HG02981 (cell line): ENCODE results near the gene ERC1.

Experiments
- ATAC-seq: cut with Tn5 transposase; IDR thresholded peaks from one replicate; pipeline ENCODE4 v1.9.1; 2021; ENCODE audit warnings: mild to moderate bottlenecking, moderate library complexity; ENCODE audit not compliant: unreplicated experiment

ERC1 gene

GRCh38 chr12:990661-991349, at the start of gene ERC1:
Gene ERC1, plus strand, starts transcription at chr12:991223. Its CDS starts 36,681 bp downstream, at chr12:1027904.
- peak; percentile 80 for ATAC-seq

GRCh38 chr12:943051-943450, 48.0 kb upstream of the ERC1 start:
- no peak for ATAC-seq

GRCh38 chr12:944211-944610, 46.8 kb upstream of the ERC1 start:
- no peak for ATAC-seq

- ATAC-seq, result no peak
Measured at GRCh38 chr12:946212-946611, 44.8 kb upstream of the ERC1 start.

- no peak for ATAC-seq
Measured at GRCh38 chr12:946631-947030, 44.4 kb upstream of the ERC1 start.

GRCh38 chr12:948238-948637, 42.8 kb upstream of the ERC1 start:
- ATAC-seq, result no peak

- ATAC-seq, result peak; percentile 80
Measured at GRCh38 chr12:949453-950191, 41.4 kb upstream of the ERC1 start, which contains the start of gene RAD52. Gene RAD52, minus strand, starts transcription at chr12:949694. Its CDS starts 16,636 bp downstream, at chr12:933058.

GRCh38 chr12:951176-951575, 39.8 kb upstream of the ERC1 start:
- ATAC-seq, result no peak

GRCh38 chr12:953776-954175, 37.2 kb upstream of the ERC1 start:
- no peak for ATAC-seq

- no peak for ATAC-seq
Measured at GRCh38 chr12:954741-955140, 36.3 kb upstream of the ERC1 start.

GRCh38 chr12:955939-956338, 35.1 kb upstream of the ERC1 start:
- ATAC-seq, result no peak

- ATAC-seq, result peak; percentile 78
Measured at GRCh38 chr12:958588-959123, 32.4 kb upstream of the ERC1 start.

- no peak for ATAC-seq
Measured at GRCh38 chr12:966724-967123, 24.3 kb upstream of the ERC1 start.

- ATAC-seq, result no peak
Measured at GRCh38 chr12:967641-968040, 23.4 kb upstream of the ERC1 start.

GRCh38 chr12:968545-968944, 22.5 kb upstream of the ERC1 start:
- ATAC-seq, result no peak

- no peak for ATAC-seq
Measured at GRCh38 chr12:969821-970220, 21.2 kb upstream of the ERC1 start.

GRCh38 chr12:971991-972390, 19.0 kb upstream of the ERC1 start:
- ATAC-seq, result no peak

GRCh38 chr12:974271-974862, 16.7 kb upstream of the ERC1 start:
- no peak for ATAC-seq

- ATAC-seq, result no peak
Measured at GRCh38 chr12:976644-977043, 14.4 kb upstream of the ERC1 start.

GRCh38 chr12:977156-977555, 13.9 kb upstream of the ERC1 start:
- ATAC-seq, result no peak

GRCh38 chr12:979349-979748, 11.7 kb upstream of the ERC1 start:
- no peak for ATAC-seq
